Activated CD4-positive, alpha-beta T cell treated with anti-CD3 and anti-CD28 coated beads, Interleukin-2, amount 50 U/mL, for 24 hours (primary cell): ENCODE data around the gene ARHGAP23.
"Not testable (repeated sequence)": the region's sequence is repeated elsewhere in the genome, so short reads cannot be mapped to it uniquely, and the experiment has no call there.

Experiments
- DNase-seq, 2 donors: peaks; one replicate each; pipeline ENCODE4 v3.0.0-alpha.2; 2020; ENCODE audit warnings: low read depth in 1 of 2, low spot score in 1 of 2

The ARHGAP23 gene

GRCh38 chr17:38484242-38485145 lies 56.2 kb downstream of the ARHGAP23 start:
- peak; percentile 40 to 58 for DNase-seq

- no peak for DNase-seq
Measured at GRCh38 chr17:38485146-38485468, 56.8 kb downstream of the ARHGAP23 start.

- not testable (repeated sequence) for DNase-seq
Measured at GRCh38 chr17:38485681-38486298, 57.5 kb downstream of the ARHGAP23 start.

GRCh38 chr17:38489774-38490173 lies 61.5 kb downstream of the ARHGAP23 start:
- DNase-seq = not testable (repeated sequence)

GRCh38 chr17:38491346-38492066 lies 63.2 kb downstream of the ARHGAP23 start:
- not testable (repeated sequence) for DNase-seq

GRCh38 chr17:38492067-38493040 lies 64.1 kb downstream of the ARHGAP23 start:
- peak; percentile 87 to 90 for DNase-seq

- not testable (repeated sequence) for DNase-seq
Measured at GRCh38 chr17:38494152-38494551, 65.9 kb downstream of the ARHGAP23 start.

- DNase-seq = not testable (repeated sequence)
Measured at GRCh38 chr17:38497656-38498055, 69.4 kb downstream of the ARHGAP23 start.

GRCh38 chr17:38498353-38498752 lies 70.1 kb downstream of the ARHGAP23 start:
- no peak for DNase-seq

GRCh38 chr17:38499230-38499629 lies 71.0 kb downstream of the ARHGAP23 start:
- not testable (repeated sequence) for DNase-seq

- not testable (repeated sequence) for DNase-seq
Measured at GRCh38 chr17:38501718-38502117, 73.5 kb downstream of the ARHGAP23 start.

- not testable (repeated sequence) for DNase-seq
Measured at GRCh38 chr17:38503286-38503913, 75.1 kb downstream of the ARHGAP23 start.

- DNase-seq = no peak
Measured at GRCh38 chr17:38504216-38504615, 76.0 kb downstream of the ARHGAP23 start.

- DNase-seq = no peak
Measured at GRCh38 chr17:38507436-38507835, 79.2 kb downstream of the ARHGAP23 start.

- no peak for DNase-seq
Measured at GRCh38 chr17:38507921-38508569, 79.8 kb downstream of the ARHGAP23 start.

GRCh38 chr17:38508570-38508950 lies 80.3 kb downstream of the ARHGAP23 start:
- no peak for DNase-seq

GRCh38 chr17:38508954-38509771 lies 80.9 kb downstream of the ARHGAP23 start:
- peak; percentile 49 to 65 for DNase-seq

- no peak for DNase-seq
Measured at GRCh38 chr17:38509772-38510420, 81.6 kb downstream of the ARHGAP23 start.
